NOMO-1 (cell line): Measurements from ENCODE around the gene SPRY4.
"Not testable (repeated sequence)": the region's sequence is repeated elsewhere in the genome, so short reads cannot be mapped to it uniquely, and the experiment has no call there.

Experiments used
- DNase-seq, 2 experiments: peaks; one replicate each; lab custom pipeline; 2025; ENCODE audit not compliant: unreplicated experiment in 2 of 2; lab: John Stamatoyannopoulos, UW

The SPRY4 gene

GRCh38 chr5:142339781-142340180 lies 15.0 kb upstream of the SPRY4 start:
- DNase-seq: no peak

- DNase-seq: no peak
Observed at GRCh38 chr5:142334538-142334937, 9.7 kb upstream of the SPRY4 start.

GRCh38 chr5:142333749-142334148 lies 8.9 kb upstream of the SPRY4 start:
- not testable (repeated sequence) for DNase-seq

- DNase-seq: no peak
Observed at GRCh38 chr5:142330444-142330843, 5.6 kb upstream of the SPRY4 start.

GRCh38 chr5:142330026-142330425 lies 5.2 kb upstream of the SPRY4 start:
- DNase-seq: no peak

- DNase-seq: no peak
Observed at GRCh38 chr5:142327111-142327842, 2.5 kb upstream of the SPRY4 start.

- no peak for DNase-seq
Observed at GRCh38 chr5:142326480-142326938, 1.7 kb upstream of the SPRY4 start.

GRCh38 chr5:142325725-142326479 lies 1.1 kb upstream of the SPRY4 start:
- no peak for DNase-seq

- DNase-seq: peak; percentile 75 to 83
Observed at GRCh38 chr5:142324136-142324870, 518 bp downstream of the SPRY4 start.

GRCh38 chr5:142323480-142324135 lies 1.2 kb downstream of the SPRY4 start:
- peak; percentile 52 to 69 for DNase-seq

GRCh38 chr5:142322747-142323479 lies 1.9 kb downstream of the SPRY4 start:
- DNase-seq: peak in 1 of 2 experiments; percentile 12

- no peak for DNase-seq
Observed at GRCh38 chr5:142322403-142322746, 2.4 kb downstream of the SPRY4 start.

GRCh38 chr5:142320851-142321560 lies 3.8 kb downstream of the SPRY4 start:
- DNase-seq: peak; percentile 15 to 35

GRCh38 chr5:142320430-142320738 lies 4.4 kb downstream of the SPRY4 start:
- DNase-seq: no peak

GRCh38 chr5:142319560-142320429 lies 5.0 kb downstream of the SPRY4 start:
- DNase-seq: no peak

- DNase-seq: no peak
Observed at GRCh38 chr5:142319105-142319504, 5.7 kb downstream of the SPRY4 start.

- no peak for DNase-seq
Observed at GRCh38 chr5:142317753-142318152, 7.1 kb downstream of the SPRY4 start.

- no peak for DNase-seq
Observed at GRCh38 chr5:142317173-142317572, 7.6 kb downstream of the SPRY4 start.

- DNase-seq: no peak
Observed at GRCh38 chr5:142316681-142317080, 8.1 kb downstream of the SPRY4 start.
